ENCODE results near the gene TSPAN9. TPM values are rescaled to one million over a fixed set of nuclear protein-coding genes. Genes with fewer than 3 reads are reported as not detected.

The TSPAN9 gene
- total and polyA plus RNA-seq, 10 of the 15 experiments (the other 5 are each of a cell fraction or from before 2014, with no cell fraction given): 0.03 to 1.0 (median 0.12) TPM; not detected in 5

DNA sequence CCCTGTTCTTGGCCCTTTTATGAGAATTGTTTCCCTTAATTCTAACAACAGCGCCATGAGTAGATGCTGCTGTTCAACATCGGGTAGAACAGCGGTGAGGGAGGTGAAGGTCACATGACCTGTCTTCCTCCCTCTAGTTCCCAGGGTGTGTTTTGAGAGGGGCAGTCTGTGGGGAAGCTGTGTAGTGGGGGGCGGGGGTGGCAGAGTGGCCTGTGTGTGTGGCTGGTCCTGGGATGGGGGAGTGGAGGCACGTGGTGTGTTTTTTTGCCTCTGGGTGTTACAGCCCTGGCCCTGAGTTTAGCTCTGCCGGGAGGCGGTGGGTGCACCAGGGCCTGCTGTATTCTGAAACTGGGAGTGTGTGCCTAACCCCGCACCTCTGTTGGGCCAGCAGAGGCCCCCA lies 202.7 kb downstream of the TSPAN9 start:
- intact Hi-C loops (cut with micrococcal nuclease; ENCODE audit: unreplicated experiment) (no loop called here), in situ Hi-C loops (cut with MboI) (no loop called here)
- ATAC-seq: no peak
- no peak for FAIRE-seq
- no peak overlapping the region for H3K4me3 ChIP-seq
- no peak overlapping the region for H3K4me2 ChIP-seq (ENCODE audit: control insufficient read depth, insufficient read depth)
- H3K4me1 ChIP-seq (ENCODE audit: control insufficient read depth, insufficient read depth, low read length): no peaks in the 10 kb centered on the region
- CTCF ChIA-PET: interaction anchor here (0.8 to 2.4 kb wide), 3 partner anchors 20 to 206 kb away, joined by 3 to 8 read pairs (median 4); no protein-coding TSS in a partner anchor
- RAD21 ChIA-PET (ENCODE audit: unreplicated experiment): no interaction called here
- no TSS peak for BruUV-seq (replicated peaks)
- H3K36me3 ChIP-seq (ENCODE audit: control insufficient read depth in 2 of 2, insufficient read depth in 2 of 2, low read length in 1 of 2): no peaks in the 10 kb centered on the region
- DNase-seq (ENCODE audit: low read depth, low spot score): no peak
- no peak overlapping the region for H3K27ac ChIP-seq (ENCODE audit: control insufficient read depth, insufficient read depth)
- H3K27me3 ChIP-seq (replicated peaks in 1 of 2; ENCODE audit: control insufficient read depth in 2 of 2, insufficient read depth in 2 of 2, low read length in 1 of 2): no peaks in the 10 kb centered on the region
- WGBS (ENCODE audit: insufficient coverage, insufficient replicate concordance, low lambda C conversion rate, missing lambda C conversion rate): 17% methylated on average over 8 of the region's 8 CpGs
- no peak overlapping the region for H2AFZ ChIP-seq (ENCODE audit: control insufficient read depth, low read depth, low read length)
- TF ChIP-seq FOS (IDR thresholded peaks at IDR 0.05; ENCODE audit: borderline replicate concordance, extremely low read depth, insufficient read length): no peak
- no peak for TF ChIP-seq SMARCA5 (IDR thresholded peaks at IDR 0.05)
- TF ChIP-seq CHD1 (IDR thresholded peaks at IDR 0.05; ENCODE audit: low read depth, low read length): no peak
- no peak for TF ChIP-seq EZH2 (IDR thresholded peaks at IDR 0.05; ENCODE audit: borderline replicate concordance, control insufficient read depth, low read depth, low read length)
- TF ChIP-seq SUZ12 (IDR thresholded peaks at IDR 0.05; ENCODE audit: unreplicated experiment): no peak
- no peak for TF ChIP-seq POLR2AphosphoS2 (IDR thresholded peaks at IDR 0.05; ENCODE audit: low read depth, low read length)
- TF ChIP-seq ASH2L (IDR thresholded peaks at IDR 0.05; ENCODE audit: borderline replicate concordance, low read depth): no peak
- no peak for TF ChIP-seq PAX8 (IDR thresholded peaks at IDR 0.05)
- no peak for TF ChIP-seq SPI1 (IDR thresholded peaks at IDR 0.05; ENCODE audit: borderline replicate concordance, insufficient read depth, low read depth, low read length)
- no peak for TF ChIP-seq POLR2A (IDR thresholded peaks at IDR 0.05; ENCODE audit: low read depth, low read length)
- SMC1A ChIA-PET (ENCODE audit: uncharacterized antibody, unreplicated experiment): interaction anchor here (1.2 kb wide), 1 partner anchor 156 kb away, joined by 4 read pairs; no protein-coding TSS in a partner anchor
- H3K9ac ChIP-seq (ENCODE audit: control insufficient read depth, insufficient read depth, low read length): no peak overlapping the region
- POLR2A ChIA-PET: no interaction called here
- H3K9me3 ChIP-seq (replicated peaks; ENCODE audit: control insufficient read depth, insufficient read depth, low read length): no peaks in the 10 kb centered on the region
- H4K20me1 ChIP-seq (ENCODE audit: control insufficient read depth, insufficient read depth): no peaks in the 10 kb centered on the region
- no peaks in the 10 kb centered on the region for H3K79me2 ChIP-seq (ENCODE audit: control insufficient read depth, insufficient read depth, low read length)
